GM23338 (cell line): ENCODE measurements around the gene AKAP10. TPM values are rescaled to one million over a fixed set of nuclear protein-coding genes. Genes with fewer than 3 reads are reported as not detected.

Experiments
- ATAC-seq: fragments of 200-7000 bp; cut with Tn5 transposase; 3 replicates; pipeline ENCODE4 v1.9.1; 2020
- DNase-seq: peaks from one replicate; pipeline ENCODE4 v3.0.0-alpha.2; 2015; ENCODE audit warnings: low spot score
- H2AFZ ChIP-seq: fragments of 200-600 bp; sonication (generic); 2 replicates; pipeline ENCODE4 v1.8.0; 2016; ENCODE audit warnings: antibody characterized with exemption, mild to moderate bottlenecking, moderate library complexity
- H3F3A ChIP-seq: fragments of 200-600 bp; sonication (generic); replicated peaks from 2 replicates; pipeline ENCODE4 v1.8.0; 2017; ENCODE audit warnings: antibody characterized with exemption, mixed run types, low read depth
- H3K27ac ChIP-seq: fragments of 200-600 bp; sonication (generic); 2 replicates; pipeline ENCODE4 v1.6.1; 2016; ENCODE audit warnings: low read depth
- H3K27me3 ChIP-seq: fragments of 200-600 bp; sonication (generic); 2 replicates; pipeline ENCODE4 v1.8.0; 2016; ENCODE audit warnings: mild to moderate bottlenecking, mixed run types, moderate library complexity; ENCODE audit not compliant: insufficient read depth
- H3K36me3 ChIP-seq: fragments of 200-600 bp; sonication (generic); 2 replicates; pipeline ENCODE4 v1.8.0; 2016; ENCODE audit warnings: mild to moderate bottlenecking; ENCODE audit not compliant: insufficient read depth
- H3K4me1 ChIP-seq: fragments of 200-600 bp; sonication (generic); 2 replicates; pipeline ENCODE4 v1.8.0; 2016; ENCODE audit warnings: mild to moderate bottlenecking, moderate library complexity; ENCODE audit not compliant: insufficient read depth
- H3K4me2 ChIP-seq: fragments of 200-600 bp; sonication (generic); 2 replicates; pipeline ENCODE4 v1.7.1; 2017; ENCODE audit warnings: mixed run types
- H3K4me3 ChIP-seq: fragments of 200-600 bp; sonication (generic); 2 replicates; pipeline ENCODE4 v1.6.1; 2016; ENCODE audit warnings: mixed run types
- H3K79me2 ChIP-seq: fragments of 200-600 bp; sonication (generic); replicated peaks from 2 replicates; pipeline ENCODE4 v1.8.0; 2017; ENCODE audit warnings: mild to moderate bottlenecking; ENCODE audit not compliant: insufficient read depth
- H3K9me2 ChIP-seq: fragments of 200-600 bp; sonication (generic); 2 replicates; pipeline ENCODE4 v1.8.0; 2017; ENCODE audit not compliant: insufficient read depth
- H4K20me1 ChIP-seq: fragments of 200-600 bp; sonication (generic); replicated peaks from 2 replicates; pipeline ENCODE4 v1.8.0; 2017; ENCODE audit warnings: mild to moderate bottlenecking; ENCODE audit not compliant: insufficient read depth
- H3K27ac Mint-ChIP-seq: 2 replicates; pipeline ENCODE4 v1.8.0; 2020; ENCODE audit warnings: inconsistent platforms, mild to moderate bottlenecking, moderate library complexity, mixed read lengths
- H3K27me3 Mint-ChIP-seq: 3 replicates; pipeline ENCODE4 v1.8.0; 2022; ENCODE audit warnings: low read depth, mild to moderate bottlenecking, moderate library complexity, mixed read lengths, inconsistent platforms; ENCODE audit not compliant: insufficient read depth, poor library complexity
- H3K36me3 Mint-ChIP-seq: 3 replicates; pipeline ENCODE4 v1.8.0; 2021; ENCODE audit warnings: low read depth, mild to moderate bottlenecking, inconsistent platforms, moderate library complexity, mixed read lengths
- H3K4me1 Mint-ChIP-seq: 3 replicates; pipeline ENCODE4 v1.8.0; 2020; ENCODE audit warnings: mild to moderate bottlenecking, inconsistent platforms, mixed read lengths
- H3K4me3 Mint-ChIP-seq: 3 replicates; pipeline ENCODE4 v1.8.0; 2021; ENCODE audit warnings: moderate library complexity, mild to moderate bottlenecking, inconsistent platforms, mixed read lengths
- H3K9me3 Mint-ChIP-seq: 3 replicates; pipeline ENCODE4 v1.8.0; 2020; ENCODE audit warnings: moderate library complexity, mild to moderate bottlenecking, inconsistent platforms, mixed read lengths
- CREB1 ChIP-seq: fragments of 250-450 bp; sonication (Bioruptor Pico); IDR thresholded peaks from 2 replicates; pipeline ENCODE4 v1.5.0; 2020; ENCODE audit warnings: low read depth, mild to moderate bottlenecking, moderate library complexity
- EZH2 ChIP-seq: fragments of 200-600 bp; sonication (generic); IDR thresholded peaks from one replicate; pipeline ENCODE4 v1.8.0; 2017; ENCODE audit warnings: antibody characterized with exemption, mild to moderate bottlenecking, low read depth; ENCODE audit not compliant: unreplicated experiment
- EZH2phosphoT487 ChIP-seq: fragments of 200-600 bp; sonication (generic); IDR thresholded peaks from one replicate; pipeline ENCODE4 v1.8.1; 2018; ENCODE audit warnings: antibody characterized with exemption; ENCODE audit not compliant: unreplicated experiment
- NANOG ChIP-seq: IDR thresholded peaks from 2 replicates; pipeline ENCODE4 v1.6.1; 2016; ENCODE audit warnings: antibody characterized with exemption, borderline replicate concordance
- POLR2AphosphoS5 ChIP-seq: IDR thresholded peaks from 2 replicates; pipeline ENCODE4 v1.6.1; 2016; ENCODE audit warnings: antibody characterized with exemption, low read depth
- STAT1 ChIP-seq: IDR thresholded peaks from one replicate; pipeline ENCODE4 v1.6.1; 2016; ENCODE audit warnings: antibody characterized with exemption; ENCODE audit not compliant: unreplicated experiment
- ZNF114 ChIP-seq: fragments of 250-450 bp; sonication (Bioruptor Pico); IDR thresholded peaks from 2 replicates; pipeline ENCODE4 v1.5.0; 2020; ENCODE audit warnings: mild to moderate bottlenecking, moderate library complexity
- ZNF331 ChIP-seq: fragments of 250-450 bp; sonication (Bioruptor Pico); IDR thresholded peaks from 2 replicates; pipeline ENCODE4 v1.5.0; 2020; ENCODE audit warnings: low read depth, mild to moderate bottlenecking, moderate library complexity
- polyA plus RNA-seq: library from polyadenylated mRNA; unstranded; fragments of >200 nt; fragmentation: Nextera tagmentation; extraction: Ambion mirVana; gene quantifications from 2 replicates; pipeline ENCODE4 v1.2.1, GENCODE V29; 2016
- total RNA-seq: library from RNA; depleted of rRNA; stranded (reverse); fragments of >200 nt; shearing (Covaris generic); gene quantifications from 2 replicates; pipeline ENCODE4 v1.2.3, GENCODE V29; 2014
- TF ChIP-seq, protein P1 (sequence below): fragments of 250-450 bp; sonication (Bioruptor Pico); IDR thresholded peaks from 2 replicates; pipeline ENCODE4 v1.5.0; 2020; ENCODE audit warnings: mild to moderate bottlenecking, moderate library complexity

AKAP10 gene
- total and polyA plus RNA-seq, 2 experiments from 2014 or later = 16.7 to 25.9 TPM

- Mint-ChIP-seq H3K36me3 (peaks cover 40% of the 10 kb centered on the region), H3K4me3 (peak overlapping the region; percentile 47; the same call in 2 of the 3 replicates), H3K4me1 (peaks cover 8% of the 10 kb centered on the region; the same call in 2 of the 3 replicates), H3K9me3 (peaks cover 22% of the 10 kb centered on the region), H3K27ac (no peak overlapping the region), H3K27me3 (peaks cover 12% of the 10 kb centered on the region)
- Histone ChIP-seq H4K20me1 (peaks cover 17% of the 10 kb centered on the region), H3K27me3 (no peaks in the 10 kb centered on the region), H3F3A (0 out of 2 replicates have a peak, but pooled peaks cover 6% of the 10 kb centered on the region), H3K4me1 (no peaks in the 10 kb centered on the region), H3K4me2 (no peak overlapping the region), H3K27ac (no peak overlapping the region), H3K79me2 (peaks cover 69% of the 10 kb centered on the region), H3K36me3 (no peaks in the 10 kb centered on the region), H3K4me3 (0 out of 2 replicates have a peak overlapping the region, but pooled peaks have one; percentile 76), H2AFZ (no peak overlapping the region), H3K9me2 (0 out of 2 replicates have a peak, but pooled peaks cover 7% of the 10 kb centered on the region)
- DNase-seq = no peak
- no peak for ATAC-seq
- TF ChIP-seq EZH2 (no peak), ZNF331 (CRISPR knock-in tag) (no peak), POLR2AphosphoS5 (no peak), NANOG (no peak), STAT1 (no peak), EZH2phosphoT487 (no peak), ZNF114 (CRISPR knock-in tag) (no peak), CREB1 (CRISPR knock-in tag) (no peak)
- TF ChIP-seq, protein P1, sequence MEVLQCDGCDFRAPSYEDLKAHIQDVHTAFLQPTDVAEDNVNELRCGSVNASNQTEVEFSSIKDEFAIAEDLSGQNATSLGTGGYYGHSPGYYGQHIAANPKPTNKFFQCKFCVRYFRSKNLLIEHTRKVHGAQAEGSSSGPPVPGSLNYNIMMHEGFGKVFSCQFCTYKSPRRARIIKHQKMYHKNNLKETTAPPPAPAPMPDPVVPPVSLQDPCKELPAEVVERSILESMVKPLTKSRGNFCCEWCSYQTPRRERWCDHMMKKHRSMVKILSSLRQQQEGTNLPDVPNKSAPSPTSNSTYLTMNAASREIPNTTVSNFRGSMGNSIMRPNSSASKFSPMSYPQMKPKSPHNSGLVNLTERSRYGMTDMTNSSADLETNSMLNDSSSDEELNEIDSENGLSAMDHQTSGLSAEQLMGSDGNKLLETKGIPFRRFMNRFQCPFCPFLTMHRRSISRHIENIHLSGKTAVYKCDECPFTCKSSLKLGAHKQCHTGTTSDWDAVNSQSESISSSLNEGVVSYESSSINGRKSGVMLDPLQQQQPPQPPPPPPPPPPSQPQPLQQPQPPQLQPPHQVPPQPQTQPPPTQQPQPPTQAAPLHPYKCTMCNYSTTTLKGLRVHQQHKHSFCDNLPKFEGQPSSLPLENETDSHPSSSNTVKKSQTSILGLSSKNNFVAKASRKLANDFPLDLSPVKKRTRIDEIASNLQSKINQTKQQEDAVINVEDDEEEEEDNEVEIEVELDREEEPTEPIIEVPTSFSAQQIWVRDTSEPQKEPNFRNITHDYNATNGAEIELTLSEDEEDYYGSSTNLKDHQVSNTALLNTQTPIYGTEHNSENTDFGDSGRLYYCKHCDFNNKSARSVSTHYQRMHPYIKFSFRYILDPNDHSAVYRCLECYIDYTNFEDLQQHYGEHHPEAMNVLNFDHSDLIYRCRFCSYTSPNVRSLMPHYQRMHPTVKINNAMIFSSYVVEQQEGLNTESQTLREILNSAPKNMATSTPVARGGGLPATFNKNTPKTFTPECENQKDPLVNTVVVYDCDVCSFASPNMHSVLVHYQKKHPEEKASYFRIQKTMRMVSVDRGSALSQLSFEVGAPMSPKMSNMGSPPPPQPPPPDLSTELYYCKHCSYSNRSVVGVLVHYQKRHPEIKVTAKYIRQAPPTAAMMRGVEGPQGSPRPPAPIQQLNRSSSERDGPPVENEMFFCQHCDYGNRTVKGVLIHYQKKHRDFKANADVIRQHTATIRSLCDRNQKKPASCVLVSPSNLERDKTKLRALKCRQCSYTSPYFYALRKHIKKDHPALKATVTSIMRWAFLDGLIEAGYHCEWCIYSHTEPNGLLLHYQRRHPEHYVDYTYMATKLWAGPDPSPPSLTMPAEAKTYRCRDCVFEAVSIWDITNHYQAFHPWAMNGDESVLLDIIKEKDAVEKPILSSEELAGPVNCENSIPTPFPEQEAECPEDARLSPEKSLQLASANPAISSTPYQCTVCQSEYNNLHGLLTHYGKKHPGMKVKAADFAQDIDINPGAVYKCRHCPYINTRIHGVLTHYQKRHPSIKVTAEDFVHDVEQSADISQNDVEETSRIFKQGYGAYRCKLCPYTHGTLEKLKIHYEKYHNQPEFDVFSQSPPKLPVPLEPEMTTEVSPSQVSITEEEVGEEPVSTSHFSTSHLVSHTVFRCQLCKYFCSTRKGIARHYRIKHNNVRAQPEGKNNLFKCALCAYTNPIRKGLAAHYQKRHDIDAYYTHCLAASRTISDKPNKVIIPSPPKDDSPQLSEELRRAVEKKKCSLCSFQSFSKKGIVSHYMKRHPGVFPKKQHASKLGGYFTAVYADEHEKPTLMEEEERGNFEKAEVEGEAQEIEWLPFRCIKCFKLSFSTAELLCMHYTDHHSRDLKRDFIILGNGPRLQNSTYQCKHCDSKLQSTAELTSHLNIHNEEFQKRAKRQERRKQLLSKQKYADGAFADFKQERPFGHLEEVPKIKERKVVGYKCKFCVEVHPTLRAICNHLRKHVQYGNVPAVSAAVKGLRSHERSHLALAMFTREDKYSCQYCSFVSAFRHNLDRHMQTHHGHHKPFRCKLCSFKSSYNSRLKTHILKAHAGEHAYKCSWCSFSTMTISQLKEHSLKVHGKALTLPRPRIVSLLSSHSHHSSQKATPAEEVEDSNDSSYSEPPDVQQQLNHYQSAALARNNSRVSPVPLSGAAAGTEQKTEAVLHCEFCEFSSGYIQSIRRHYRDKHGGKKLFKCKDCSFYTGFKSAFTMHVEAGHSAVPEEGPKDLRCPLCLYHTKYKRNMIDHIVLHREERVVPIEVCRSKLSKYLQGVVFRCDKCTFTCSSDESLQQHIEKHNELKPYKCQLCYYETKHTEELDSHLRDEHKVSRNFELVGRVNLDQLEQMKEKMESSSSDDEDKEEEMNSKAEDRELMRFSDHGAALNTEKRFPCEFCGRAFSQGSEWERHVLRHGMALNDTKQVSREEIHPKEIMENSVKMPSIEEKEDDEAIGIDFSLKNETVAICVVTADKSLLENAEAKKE (CRISPR knock-in tag) = no peak
These were observed 2.0 kb downstream of the AKAP10 start for GRCh38 chr17:19975601-19976000.
